Tibial nerve (tissue), 4 donors: Measurements from ENCODE around the gene ZNF483. TPM values are rescaled to one million over a fixed set of nuclear protein-coding genes. Genes with fewer than 3 reads are reported as not detected.
"Not testable (repeated sequence)": the region's sequence is repeated elsewhere in the genome, so short reads cannot be mapped to it uniquely, and the experiment has no call there.

Source experiments
- DNase-seq, 2 donors: peaks; one replicate each; pipeline ENCODE4 v3.0.0-alpha.2; 2019; ENCODE audit warnings: low spot score in 2 of 2
- H3K27ac ChIP-seq, 4 donors: fragments of 200-600 bp; sonication (generic) in 3 of 4; one replicate each; pipeline ENCODE4 v1.5.1; 2017 to 2019; ENCODE audit warnings: mild to moderate bottlenecking in 1 of 4
- H3K27me3 ChIP-seq, 2 donors: fragments of 200-600 bp; sonication (generic) in 1 of 2; one replicate each; pipeline versions ENCODE4 v1.5.1 to v1.6.0; 2017 to 2019
- H3K36me3 ChIP-seq, 3 donors: fragments of 200-600 bp; sonication (generic); one replicate each; pipeline ENCODE4 v1.5.1; 2018 to 2019
- H3K4me1 ChIP-seq, 4 donors: fragments of 200-600 bp; sonication (generic) in 3 of 4; one replicate each; pipeline ENCODE4 v1.5.1; 2017 to 2019
- H3K4me3 ChIP-seq, 4 donors: fragments of 200-600 bp; sonication (generic) in 3 of 4; one replicate each; pipeline ENCODE4 v1.5.1; 2017 to 2019; ENCODE audit warnings: mild to moderate bottlenecking in 1 of 4, moderate library complexity in 1 of 4
- H3K9me3 ChIP-seq, 4 donors: fragments of 200-600 bp; sonication (generic) in 3 of 4; one replicate each; pipeline ENCODE4 v1.5.1; 2017 to 2019
- EP300 ChIP-seq, 2 donors: sonication (generic); formaldehyde crosslinking; IDR thresholded peaks; one replicate each; pipeline ENCODE4 v1.6.1; 2017; ENCODE audit warnings: antibody characterized with exemption in 2 of 2, mild to moderate bottlenecking in 1 of 2
- POLR2A ChIP-seq, 2 donors: fragments of 450-650 bp; IDR thresholded peaks; one replicate each; pipeline ENCODE4 v1.6.1; 2017; ENCODE audit warnings: antibody characterized with exemption in 2 of 2, mild to moderate bottlenecking in 2 of 2, moderate library complexity in 2 of 2
- WGBS, 2 donors: methylation state at CpG; one replicate each; pipeline ENCODE4 v1.1.5; 2018; 5-methylcytosine and 5-hydroxymethylcytosine counted together
- total RNA-seq, 4 donors: library from RNA; depleted of rRNA; stranded (reverse); fragments of >200 nt; gene quantifications; one replicate each; pipeline ENCODE4 v1.1.0, GENCODE V29; 2016
- TF ChIP-seq, protein P1 (sequence below), 5 experiments: fragments of 200-600 bp in 3 of 5; fragments of 450-650 bp in 2 of 5; sonication (generic) in 3 of 5; IDR thresholded peaks; one replicate each; pipeline ENCODE4 v1.5.1; 2016 to 2019; ENCODE audit warnings: antibody characterized with exemption in 5 of 5, mild to moderate bottlenecking in 3 of 5, moderate library complexity in 2 of 5

Gene ZNF483
- total RNA-seq, 4 donors from 2014 or later, result 5.7 to 12.0 (median 10.7) TPM

DNA sequence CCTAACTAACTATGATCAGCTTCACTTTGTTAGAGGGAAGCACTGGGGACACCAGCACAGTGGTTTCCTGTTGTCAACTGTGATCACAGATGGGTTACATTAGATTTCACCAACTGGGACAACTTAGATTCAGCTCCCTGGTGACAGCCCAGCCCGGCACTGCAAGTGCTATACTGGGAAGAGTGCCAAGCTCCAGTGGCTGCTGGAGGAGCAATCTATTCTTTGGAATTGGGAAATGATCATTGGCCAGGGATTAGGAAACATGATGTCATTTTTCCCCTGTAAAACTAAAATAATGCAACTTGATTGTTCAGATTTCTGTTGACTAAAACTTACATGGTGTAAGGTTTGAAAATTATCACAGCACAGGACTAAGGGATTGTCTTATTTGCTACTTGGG, 41.3 kb downstream of the ZNF483 start:
- Histone ChIP-seq H3K4me1 (no peaks in the 10 kb centered on the region), H3K36me3 (peaks cover 11 to 100% (median 28%) of the 10 kb centered on the region in 3 donors), H3K4me3 (no peak overlapping the region), H3K27ac (no peak overlapping the region), H3K9me3 (peaks cover 0 to 35% (median 5%) of the 10 kb centered on the region in 4 donors), H3K27me3 (no peaks in the 10 kb centered on the region)
- 20% methylated on average over 1 of the region's 1 CpG for WGBS, 2 donors
- DNase-seq, result no peak
- no peak for TF ChIP-seq POLR2A (IDR thresholded peaks at IDR 0.05)
- TF ChIP-seq, protein P1, sequence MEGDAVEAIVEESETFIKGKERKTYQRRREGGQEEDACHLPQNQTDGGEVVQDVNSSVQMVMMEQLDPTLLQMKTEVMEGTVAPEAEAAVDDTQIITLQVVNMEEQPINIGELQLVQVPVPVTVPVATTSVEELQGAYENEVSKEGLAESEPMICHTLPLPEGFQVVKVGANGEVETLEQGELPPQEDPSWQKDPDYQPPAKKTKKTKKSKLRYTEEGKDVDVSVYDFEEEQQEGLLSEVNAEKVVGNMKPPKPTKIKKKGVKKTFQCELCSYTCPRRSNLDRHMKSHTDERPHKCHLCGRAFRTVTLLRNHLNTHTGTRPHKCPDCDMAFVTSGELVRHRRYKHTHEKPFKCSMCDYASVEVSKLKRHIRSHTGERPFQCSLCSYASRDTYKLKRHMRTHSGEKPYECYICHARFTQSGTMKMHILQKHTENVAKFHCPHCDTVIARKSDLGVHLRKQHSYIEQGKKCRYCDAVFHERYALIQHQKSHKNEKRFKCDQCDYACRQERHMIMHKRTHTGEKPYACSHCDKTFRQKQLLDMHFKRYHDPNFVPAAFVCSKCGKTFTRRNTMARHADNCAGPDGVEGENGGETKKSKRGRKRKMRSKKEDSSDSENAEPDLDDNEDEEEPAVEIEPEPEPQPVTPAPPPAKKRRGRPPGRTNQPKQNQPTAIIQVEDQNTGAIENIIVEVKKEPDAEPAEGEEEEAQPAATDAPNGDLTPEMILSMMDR (IDR thresholded peaks at IDR 0.05), result no peak
- no peak for TF ChIP-seq EP300 (IDR thresholded peaks at IDR 0.05)

DNA sequence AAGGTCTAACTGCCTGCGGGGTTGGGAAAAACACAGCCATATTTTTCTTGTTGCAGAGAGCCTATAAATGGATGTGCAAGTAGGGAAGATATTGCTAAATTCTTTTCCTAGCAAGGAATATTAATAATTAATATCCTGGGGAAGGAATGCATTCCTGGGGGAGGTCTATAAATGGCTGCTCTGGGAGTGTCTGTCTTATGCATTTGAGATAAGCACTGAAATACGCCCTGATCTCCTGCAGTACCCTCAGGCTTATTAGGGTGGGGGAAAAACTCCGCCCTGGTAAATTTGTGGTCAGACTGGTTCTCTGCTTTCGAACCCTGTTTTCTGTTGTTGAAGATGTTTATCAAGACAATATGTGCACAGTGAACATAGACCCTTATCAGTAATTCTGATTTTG, 43.1 kb downstream of the ZNF483 start:
- not testable (repeated sequence) for DNase-seq, H3K27ac ChIP-seq, H3K27me3 ChIP-seq, H3K4me1 ChIP-seq, H3K4me3 ChIP-seq
- WGBS, 2 donors, result 96 to 98% methylated on average over 4 of the region's 4 CpGs
- Histone ChIP-seq H3K9me3 (peaks cover 0 to 30% (median 5%) of the 10 kb centered on the region in 4 donors), H3K36me3 (peaks cover 11 to 100% (median 28%) of the 10 kb centered on the region in 3 donors)

DNA sequence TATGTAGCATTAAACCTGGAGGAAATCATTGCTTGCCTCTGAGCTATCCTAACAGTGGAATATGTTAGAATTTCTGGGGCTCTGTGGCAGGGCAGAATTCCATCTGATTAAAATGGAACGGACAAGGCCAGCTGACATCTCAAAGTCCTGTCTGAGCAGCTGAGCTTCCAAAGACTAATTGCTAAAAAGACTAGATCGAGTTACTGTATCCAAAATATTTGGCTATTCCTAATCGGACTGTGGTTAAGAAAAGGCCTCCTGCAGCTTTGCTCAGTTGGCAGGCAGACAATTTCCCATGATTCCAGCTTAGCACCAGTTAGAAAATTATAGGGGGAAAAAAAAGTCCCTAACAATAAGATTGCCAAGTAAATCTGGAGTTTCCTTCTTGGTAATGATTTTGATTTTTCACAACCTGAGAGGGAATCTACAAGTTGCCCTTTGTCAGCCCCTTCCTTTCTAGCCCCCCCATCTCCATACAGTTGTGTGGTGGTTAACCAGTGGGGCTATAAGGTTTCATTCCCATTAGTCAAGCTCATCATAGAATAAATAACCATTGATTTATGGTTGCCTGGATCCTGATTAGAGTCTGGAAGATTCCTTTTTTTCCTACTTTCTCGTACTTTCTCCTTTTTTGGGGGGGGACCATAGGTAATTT, 48.1 kb downstream of the ZNF483 start:
- no peak for DNase-seq
- Histone ChIP-seq H3K27ac (no peak overlapping the region), H3K4me3 (no peak overlapping the region), H3K9me3 (peaks cover 0 to 21% (median 4%) of the 10 kb centered on the region in 4 donors), H3K36me3 (peaks cover 5 to 100% (median 13%) of the 10 kb centered on the region in 3 donors), H3K27me3 (no peaks in the 10 kb centered on the region), H3K4me1 (no peaks in the 10 kb centered on the region)
- TF ChIP-seq, protein P1 (IDR thresholded peaks at IDR 0.05), result no peak
- no peak for TF ChIP-seq POLR2A (IDR thresholded peaks at IDR 0.05)
- TF ChIP-seq EP300 (IDR thresholded peaks at IDR 0.05), result no peak
- 40 to 45% methylated on average over 4 of the region's 4 CpGs for WGBS, 2 donors

DNA sequence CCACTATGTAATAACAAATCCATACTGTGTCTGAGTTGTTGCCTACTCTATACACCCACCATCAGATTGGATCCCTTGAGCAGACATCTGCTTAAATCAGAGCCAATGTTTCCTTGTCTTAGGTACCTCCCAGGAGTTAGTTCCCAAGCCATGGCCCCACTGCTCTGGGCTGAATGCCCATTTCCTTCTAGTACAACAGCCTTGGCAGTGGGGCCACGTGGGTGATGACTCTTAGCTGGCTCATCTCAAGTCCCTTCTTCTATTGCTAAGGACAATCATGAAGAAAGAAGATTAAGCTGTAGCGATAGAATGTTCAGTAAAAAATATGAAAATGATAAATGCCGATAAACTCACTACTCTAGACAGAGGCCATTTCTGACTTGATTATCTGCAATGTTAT, 57.9 kb downstream of the ZNF483 start:
- Histone ChIP-seq H3K9me3 (no peaks in the 10 kb centered on the region), H3K4me3 (no peak overlapping the region), H3K4me1 (no peaks in the 10 kb centered on the region), H3K27me3 (no peaks in the 10 kb centered on the region), H3K36me3 (peaks cover 0 to 80% (median 7%) of the 10 kb centered on the region in 3 donors), H3K27ac (no peak overlapping the region)
- no peak for TF ChIP-seq POLR2A (IDR thresholded peaks at IDR 0.05)
- TF ChIP-seq, protein P1 (IDR thresholded peaks at IDR 0.05), result no peak
- TF ChIP-seq EP300 (IDR thresholded peaks at IDR 0.05), result no peak
- no peak for DNase-seq
- 88 to 94% methylated on average over 3 of the region's 3 CpGs for WGBS, 2 donors

DNA sequence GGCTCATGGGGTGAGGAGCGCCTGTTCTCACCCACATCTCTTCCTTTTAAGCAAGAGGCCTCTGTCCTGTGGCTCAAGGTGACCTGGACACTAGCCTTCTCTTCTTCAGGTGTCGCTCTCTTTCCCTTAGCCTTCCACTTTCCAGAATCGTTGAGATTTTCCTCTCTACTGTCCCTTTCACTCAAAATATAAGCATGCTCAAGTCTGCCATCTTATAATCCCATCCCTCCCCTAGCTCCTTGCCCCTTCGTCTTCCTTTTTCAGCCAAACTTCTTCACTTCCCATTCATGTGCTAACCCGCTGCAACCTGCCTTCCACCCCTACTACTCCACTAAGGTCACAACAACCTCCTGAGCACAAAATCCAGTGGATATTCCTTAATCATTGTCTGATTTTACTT, 61.4 kb downstream of the ZNF483 start:
- no peaks in the 10 kb centered on the region for H3K4me1 ChIP-seq
- WGBS, 2 donors, result 94 to 99% methylated on average over 5 of the region's 5 CpGs
- H3K36me3 ChIP-seq, result peaks cover 0 to 72% (median 7%) of the 10 kb centered on the region in 3 donors

More for the DNA sequence above, 61.4 kb downstream of the ZNF483 start:
- DNase-seq, result no peak
- Histone ChIP-seq H3K4me3 (no peak overlapping the region), H3K27me3 (no peaks in the 10 kb centered on the region), H3K27ac (no peak overlapping the region), H3K9me3 (no peaks in the 10 kb centered on the region)
- TF ChIP-seq POLR2A (IDR thresholded peaks at IDR 0.05) (no peak), EP300 (IDR thresholded peaks at IDR 0.05) (no peak)
- TF ChIP-seq, protein P1 (IDR thresholded peaks at IDR 0.05), result no peak
